ENCODE measurements around the gene NGF.

DNA sequence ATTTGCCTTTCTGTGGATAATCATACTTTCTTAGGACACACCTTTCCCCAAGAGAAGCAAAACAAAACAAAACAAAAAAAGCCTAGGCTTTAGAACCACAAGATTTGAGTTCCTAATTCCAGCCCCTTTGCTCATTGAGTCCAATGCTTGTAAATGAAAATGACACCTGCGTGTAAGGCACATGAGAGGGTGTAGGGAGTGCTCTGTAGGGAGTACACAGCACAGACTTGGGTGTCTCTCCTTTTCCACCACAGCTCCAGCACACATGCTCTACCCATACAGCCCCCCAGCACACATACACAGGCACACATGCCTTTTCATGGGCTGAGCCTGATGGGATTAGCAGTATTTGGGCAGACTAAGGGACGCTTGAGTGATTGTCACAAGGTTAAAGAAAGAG is 9.2 kb upstream of the NGF start:
- TF ChIP-seq, protein P1, sequence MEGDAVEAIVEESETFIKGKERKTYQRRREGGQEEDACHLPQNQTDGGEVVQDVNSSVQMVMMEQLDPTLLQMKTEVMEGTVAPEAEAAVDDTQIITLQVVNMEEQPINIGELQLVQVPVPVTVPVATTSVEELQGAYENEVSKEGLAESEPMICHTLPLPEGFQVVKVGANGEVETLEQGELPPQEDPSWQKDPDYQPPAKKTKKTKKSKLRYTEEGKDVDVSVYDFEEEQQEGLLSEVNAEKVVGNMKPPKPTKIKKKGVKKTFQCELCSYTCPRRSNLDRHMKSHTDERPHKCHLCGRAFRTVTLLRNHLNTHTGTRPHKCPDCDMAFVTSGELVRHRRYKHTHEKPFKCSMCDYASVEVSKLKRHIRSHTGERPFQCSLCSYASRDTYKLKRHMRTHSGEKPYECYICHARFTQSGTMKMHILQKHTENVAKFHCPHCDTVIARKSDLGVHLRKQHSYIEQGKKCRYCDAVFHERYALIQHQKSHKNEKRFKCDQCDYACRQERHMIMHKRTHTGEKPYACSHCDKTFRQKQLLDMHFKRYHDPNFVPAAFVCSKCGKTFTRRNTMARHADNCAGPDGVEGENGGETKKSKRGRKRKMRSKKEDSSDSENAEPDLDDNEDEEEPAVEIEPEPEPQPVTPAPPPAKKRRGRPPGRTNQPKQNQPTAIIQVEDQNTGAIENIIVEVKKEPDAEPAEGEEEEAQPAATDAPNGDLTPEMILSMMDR (IDR thresholded peaks at IDR 0.05; ENCODE audit: borderline replicate concordance, extremely low read depth, low read length, poor library complexity, severe bottlenecking), result no peak
- no peak for TF ChIP-seq EZH2 (IDR thresholded peaks at IDR 0.05; ENCODE audit: borderline replicate concordance, low read depth, low read length, severe bottlenecking)

All from DND-41 (cell line).